Smooth muscle cell (in vitro differentiated cells): ENCODE results near the gene SUPT4H1. TPM values are rescaled to one million over a fixed set of nuclear protein-coding genes. Genes with fewer than 3 reads are reported as not detected.

Experiments
- DNase-seq: peaks from one replicate; lab custom pipeline; 2025; ENCODE audit not compliant: unreplicated experiment; lab: John Stamatoyannopoulos, UW
- H2AFZ ChIP-seq: fragments of 200-600 bp; sonication (generic); 2 replicates; pipeline ENCODE4 v1.6.0; 2016; ENCODE audit warnings: antibody characterized with exemption, low read depth, mild to moderate bottlenecking
- H3F3A ChIP-seq: fragments of 200-600 bp; sonication (generic); 2 replicates; pipeline ENCODE4 v1.6.0; 2017; ENCODE audit warnings: antibody characterized with exemption, low read depth
- H3K27ac ChIP-seq: fragments of 200-600 bp; sonication (generic); 2 replicates; pipeline ENCODE4 v1.5.1; 2016; ENCODE audit warnings: low read depth, mild to moderate bottlenecking
- H3K27me3 ChIP-seq: fragments of 200-600 bp; sonication (generic); 2 replicates; pipeline ENCODE4 v1.6.1; 2016; ENCODE audit warnings: low read depth, mild to moderate bottlenecking
- H3K36me3 ChIP-seq: fragments of 200-600 bp; sonication (generic); 2 replicates; pipeline ENCODE4 v1.5.1; 2016; ENCODE audit warnings: low read depth
- H3K4me1 ChIP-seq: fragments of 200-600 bp; sonication (generic); 2 replicates; pipeline ENCODE4 v1.5.1; 2016; ENCODE audit warnings: low read depth
- H3K4me2 ChIP-seq: fragments of 200-600 bp; sonication (generic); 2 replicates; pipeline ENCODE4 v1.6.0; 2016; ENCODE audit warnings: mild to moderate bottlenecking
- H3K4me3 ChIP-seq: fragments of 200-600 bp; sonication (generic); 2 replicates; pipeline ENCODE4 v1.5.1; 2016; ENCODE audit warnings: mild to moderate bottlenecking
- H3K79me2 ChIP-seq: fragments of 200-600 bp; sonication (generic); 2 replicates; pipeline ENCODE4 v1.6.0; 2016; ENCODE audit warnings: low read depth, mild to moderate bottlenecking
- H3K9ac ChIP-seq: fragments of 200-600 bp; sonication (generic); 2 replicates; pipeline ENCODE4 v1.6.0; 2016; ENCODE audit warnings: low read depth
- H3K9me3 ChIP-seq: fragments of 200-600 bp; sonication (generic); replicated peaks from 2 replicates; pipeline ENCODE4 v1.5.1; 2016; ENCODE audit warnings: low read depth
- H4K20me1 ChIP-seq: fragments of 200-600 bp; sonication (generic); 2 replicates; pipeline ENCODE4 v1.6.0; 2016; ENCODE audit warnings: low read depth
- CTCF ChIP-seq: fragments of 200-600 bp; sonication (generic); IDR thresholded peaks from 2 replicates; pipeline ENCODE4 v1.5.1; 2017; ENCODE audit warnings: borderline replicate concordance, mild to moderate bottlenecking, antibody characterized with exemption; ENCODE audit not compliant: insufficient read depth, poor library complexity, severe bottlenecking
- WGBS: methylation state at CpG from one replicate; pipeline ENCODE4 v1.1.7; 2016; ENCODE audit warnings: low lambda C conversion rate; 5-methylcytosine and 5-hydroxymethylcytosine counted together
- polyA plus RNA-seq: library from polyadenylated mRNA; unstranded; fragments of >200 nt; fragmentation: Nextera tagmentation; extraction: Ambion mirVana; gene quantifications from 2 replicates; pipeline ENCODE4 v1.2.1, GENCODE V29; 2016
- total RNA-seq: library from RNA; depleted of rRNA; stranded (reverse); fragments of >200 nt; gene quantifications from 2 replicates; pipeline ENCODE4 v1.2.3, GENCODE V29; 2014

The SUPT4H1 gene
- total and polyA plus RNA-seq, 2 experiments from 2014 or later: 66.1 to 107 TPM

DNA sequence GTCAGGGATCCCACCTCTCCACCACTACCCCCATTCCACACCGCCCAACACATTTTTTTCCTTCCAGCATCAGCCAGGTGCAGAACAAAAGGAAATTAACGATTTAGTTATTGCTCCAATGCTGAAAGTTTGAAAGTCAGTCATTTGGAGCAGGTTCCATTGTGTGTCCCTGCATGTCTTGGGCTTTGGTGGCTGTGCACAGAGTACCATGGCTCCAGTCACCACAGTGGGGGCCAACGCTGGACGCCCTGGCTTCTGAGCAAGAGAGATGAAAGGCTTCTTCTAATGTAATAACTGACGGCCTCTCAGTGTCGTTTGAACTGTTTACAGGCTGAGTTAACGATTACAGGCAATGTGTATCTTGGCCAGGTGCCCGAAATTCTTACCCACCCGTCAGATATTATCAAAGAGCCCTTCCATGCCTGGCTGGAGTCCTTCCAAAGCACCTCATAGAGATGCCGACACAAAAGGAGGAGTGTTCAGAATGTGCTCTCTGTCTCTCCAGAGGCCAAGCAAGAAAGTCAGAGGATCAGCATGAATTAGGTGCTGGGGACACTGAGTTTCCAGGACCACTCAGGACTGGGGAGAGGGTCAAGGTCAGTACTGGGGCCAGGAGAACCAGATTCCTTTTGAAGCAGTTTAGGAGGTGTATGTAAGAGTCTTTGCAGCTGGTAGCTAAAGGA is 39.4 kb upstream of the SUPT4H1 start:
- Histone ChIP-seq H3K9me3 (no peaks in the 10 kb centered on the region), H3K79me2 (no peaks in the 10 kb centered on the region), H3K4me1 (peaks cover 6% of the 10 kb centered on the region), H4K20me1 (no peaks in the 10 kb centered on the region), H2AFZ (no peak overlapping the region), H3K36me3 (no peaks in the 10 kb centered on the region), H3K4me2 (no peak overlapping the region), H3F3A (no peaks in the 10 kb centered on the region), H3K27me3 (no peaks in the 10 kb centered on the region), H3K4me3 (no peak overlapping the region), H3K9ac (no peak overlapping the region), H3K27ac (no peak overlapping the region)
- TF ChIP-seq CTCF: no peak
- no peak for DNase-seq
- WGBS: 45% methylated on average over 10 of the region's 10 CpGs

DNA sequence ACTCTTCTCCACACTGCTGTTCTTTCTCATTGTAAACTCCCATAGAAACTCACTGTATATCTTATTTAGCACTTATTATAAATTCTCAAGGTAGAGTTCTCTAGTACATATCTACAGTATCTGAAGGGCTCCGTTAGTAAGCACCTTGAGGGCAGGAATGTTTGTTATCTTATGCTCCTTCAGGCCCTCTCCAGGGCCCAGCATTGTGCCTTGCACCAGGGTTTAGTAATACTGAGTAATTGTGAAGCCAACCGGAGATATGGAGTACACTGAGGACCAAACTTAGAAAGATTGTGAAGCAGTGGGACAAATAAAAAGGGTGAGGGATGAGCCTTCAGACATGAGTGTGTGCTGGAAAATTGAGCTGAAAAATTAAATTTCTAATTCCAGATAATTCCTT is 38.9 kb upstream of the SUPT4H1 start:
- no peak overlapping the region for H2AFZ ChIP-seq
- H3F3A ChIP-seq: no peaks in the 10 kb centered on the region
- 89% methylated on average over 2 of the region's 2 CpGs for WGBS
- no peaks in the 10 kb centered on the region for H3K27me3 ChIP-seq
- H3K27ac ChIP-seq: no peak overlapping the region
- no peaks in the 10 kb centered on the region for H3K36me3 ChIP-seq
- H3K4me3 ChIP-seq: no peak overlapping the region
- H4K20me1 ChIP-seq: no peaks in the 10 kb centered on the region
- no peak overlapping the region for H3K9ac ChIP-seq
- no peak for DNase-seq
- H3K79me2 ChIP-seq: no peaks in the 10 kb centered on the region
- TF ChIP-seq CTCF: no peak
- H3K9me3 ChIP-seq: no peaks in the 10 kb centered on the region
- H3K4me2 ChIP-seq: no peak overlapping the region
- H3K4me1 ChIP-seq: peaks cover 6% of the 10 kb centered on the region

DNA sequence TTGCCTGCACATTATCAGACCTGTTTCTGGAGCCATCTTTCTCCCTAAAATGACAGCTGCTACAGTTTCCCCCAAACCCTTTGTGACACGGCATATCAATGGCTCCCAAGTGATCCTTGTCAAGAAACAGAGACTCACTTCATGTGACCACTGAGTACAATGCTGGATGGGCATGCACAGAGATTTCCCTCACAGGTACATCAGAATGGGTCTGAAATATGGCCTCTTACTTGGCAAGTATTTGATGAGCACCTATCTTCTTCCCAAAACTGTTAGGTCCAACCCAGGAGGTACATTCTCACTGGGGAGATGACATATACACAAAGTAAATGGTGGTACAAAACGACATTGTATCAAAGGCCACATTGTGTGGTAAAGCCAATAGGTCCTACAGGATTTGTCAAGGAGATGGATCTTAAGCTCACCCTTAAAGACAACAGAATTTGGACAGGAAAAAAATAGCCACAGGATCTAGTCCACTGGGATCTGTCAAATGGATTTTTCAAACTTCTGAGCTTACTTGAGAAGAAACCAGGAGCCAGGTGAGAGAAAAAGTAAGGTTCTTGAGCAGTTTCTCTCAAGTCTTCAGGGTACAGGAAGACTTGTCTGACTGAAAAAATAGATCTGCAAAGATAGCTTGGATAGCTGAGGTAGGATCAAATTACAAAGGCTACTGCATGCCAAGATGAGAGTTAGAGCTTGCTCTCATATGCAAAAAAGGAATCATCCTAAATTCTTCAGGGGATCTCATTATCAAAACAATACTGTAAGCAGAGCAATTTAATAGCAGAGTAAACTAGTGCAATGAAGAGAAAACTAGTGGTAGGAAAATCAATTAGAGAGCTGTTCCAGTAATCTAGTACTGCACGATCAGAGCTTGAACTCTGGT is 36.5 kb upstream of the SUPT4H1 start:
- Histone ChIP-seq H2AFZ (no peak overlapping the region), H3K4me1 (peaks cover 12% of the 10 kb centered on the region), H3K27ac (no peak overlapping the region), H3K36me3 (no peaks in the 10 kb centered on the region), H3K4me2 (no peak overlapping the region), H3F3A (no peaks in the 10 kb centered on the region), H3K79me2 (no peaks in the 10 kb centered on the region), H3K27me3 (no peaks in the 10 kb centered on the region), H3K9me3 (no peaks in the 10 kb centered on the region), H4K20me1 (no peaks in the 10 kb centered on the region), H3K9ac (no peak overlapping the region), H3K4me3 (no peak overlapping the region)
- DNase-seq: no peak
- TF ChIP-seq CTCF: no peak
- 72% methylated on average over 3 of the region's 3 CpGs for WGBS
